Measurements from ENCODE around the gene DLG1.

DLG1 gene

DNA sequence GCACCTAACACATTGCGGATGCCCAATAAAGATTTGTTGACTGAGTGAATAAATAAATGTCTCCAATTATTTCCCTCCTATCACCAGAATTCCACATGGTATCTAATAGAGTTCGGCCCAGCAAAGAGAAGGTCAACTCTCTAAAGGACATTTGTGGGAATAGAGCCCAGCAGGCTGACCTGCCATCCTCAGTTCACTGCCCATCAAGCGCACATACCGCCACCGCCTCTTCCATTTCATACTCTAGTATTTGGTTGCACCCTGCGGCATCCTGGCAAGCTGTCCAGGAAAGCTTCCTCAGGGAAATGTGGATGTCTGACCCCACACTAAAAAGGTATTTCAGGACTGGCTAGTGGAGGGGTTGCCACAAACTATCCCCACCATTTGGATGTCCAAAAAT is 29.8 kb upstream of the DLG1 start:
- no peak for TF ChIP-seq SIN3A (IDR thresholded peaks at IDR 0.05; ENCODE audit: borderline replicate concordance, insufficient read depth, low read length)
- no peak for TF ChIP-seq POLR2AphosphoS5 (IDR thresholded peaks at IDR 0.05; ENCODE audit: low read depth, low read length)
- no peak for TF ChIP-seq TAF1 (IDR thresholded peaks at IDR 0.05; ENCODE audit: borderline replicate concordance, insufficient read depth, low read length)
- no peak for TF ChIP-seq FOXP2 (optimal IDR thresholded peaks at IDR 0.05; ENCODE audit: borderline replicate concordance, extremely low read depth, extremely low read length, insufficient read depth)
- TF ChIP-seq, protein P1, sequence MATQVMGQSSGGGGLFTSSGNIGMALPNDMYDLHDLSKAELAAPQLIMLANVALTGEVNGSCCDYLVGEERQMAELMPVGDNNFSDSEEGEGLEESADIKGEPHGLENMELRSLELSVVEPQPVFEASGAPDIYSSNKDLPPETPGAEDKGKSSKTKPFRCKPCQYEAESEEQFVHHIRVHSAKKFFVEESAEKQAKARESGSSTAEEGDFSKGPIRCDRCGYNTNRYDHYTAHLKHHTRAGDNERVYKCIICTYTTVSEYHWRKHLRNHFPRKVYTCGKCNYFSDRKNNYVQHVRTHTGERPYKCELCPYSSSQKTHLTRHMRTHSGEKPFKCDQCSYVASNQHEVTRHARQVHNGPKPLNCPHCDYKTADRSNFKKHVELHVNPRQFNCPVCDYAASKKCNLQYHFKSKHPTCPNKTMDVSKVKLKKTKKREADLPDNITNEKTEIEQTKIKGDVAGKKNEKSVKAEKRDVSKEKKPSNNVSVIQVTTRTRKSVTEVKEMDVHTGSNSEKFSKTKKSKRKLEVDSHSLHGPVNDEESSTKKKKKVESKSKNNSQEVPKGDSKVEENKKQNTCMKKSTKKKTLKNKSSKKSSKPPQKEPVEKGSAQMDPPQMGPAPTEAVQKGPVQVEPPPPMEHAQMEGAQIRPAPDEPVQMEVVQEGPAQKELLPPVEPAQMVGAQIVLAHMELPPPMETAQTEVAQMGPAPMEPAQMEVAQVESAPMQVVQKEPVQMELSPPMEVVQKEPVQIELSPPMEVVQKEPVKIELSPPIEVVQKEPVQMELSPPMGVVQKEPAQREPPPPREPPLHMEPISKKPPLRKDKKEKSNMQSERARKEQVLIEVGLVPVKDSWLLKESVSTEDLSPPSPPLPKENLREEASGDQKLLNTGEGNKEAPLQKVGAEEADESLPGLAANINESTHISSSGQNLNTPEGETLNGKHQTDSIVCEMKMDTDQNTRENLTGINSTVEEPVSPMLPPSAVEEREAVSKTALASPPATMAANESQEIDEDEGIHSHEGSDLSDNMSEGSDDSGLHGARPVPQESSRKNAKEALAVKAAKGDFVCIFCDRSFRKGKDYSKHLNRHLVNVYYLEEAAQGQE (IDR thresholded peaks at IDR 0.05; ENCODE audit: insufficient read depth in 1 of 2, low read depth in 2 of 2, low read length in 2 of 2): no peak

DNA sequence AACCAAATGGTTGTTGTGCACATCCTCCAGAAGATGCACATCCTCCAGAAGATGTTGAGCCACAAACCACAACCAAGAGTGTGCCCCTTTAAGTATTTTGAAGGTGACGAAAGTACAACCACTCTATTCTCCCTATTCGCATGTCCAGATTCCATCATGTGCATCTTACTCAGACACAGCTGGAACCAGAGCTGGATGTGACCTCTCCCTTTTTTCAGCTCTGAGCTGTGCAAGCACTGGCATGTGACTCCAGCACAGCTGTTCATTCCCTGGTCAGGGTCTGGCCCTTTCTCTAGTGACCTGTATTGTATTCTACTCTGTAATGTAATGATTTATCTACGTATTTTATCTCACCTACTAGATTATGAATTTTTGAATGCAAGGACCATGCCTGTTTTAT is 29.3 kb upstream of the DLG1 start:
- no peak for TF ChIP-seq SIN3A (IDR thresholded peaks at IDR 0.05; ENCODE audit: borderline replicate concordance, insufficient read depth, low read length)
- TF ChIP-seq FOXP2 (optimal IDR thresholded peaks at IDR 0.05; ENCODE audit: borderline replicate concordance, extremely low read depth, extremely low read length, insufficient read depth): no peak
- TF ChIP-seq, protein P1 (IDR thresholded peaks at IDR 0.05; ENCODE audit: insufficient read depth in 1 of 2, low read depth in 2 of 2, low read length in 2 of 2): no peak
- no peak for TF ChIP-seq TAF1 (IDR thresholded peaks at IDR 0.05; ENCODE audit: borderline replicate concordance, insufficient read depth, low read length)
- no peak for TF ChIP-seq POLR2AphosphoS5 (IDR thresholded peaks at IDR 0.05; ENCODE audit: low read depth, low read length)

DNA sequence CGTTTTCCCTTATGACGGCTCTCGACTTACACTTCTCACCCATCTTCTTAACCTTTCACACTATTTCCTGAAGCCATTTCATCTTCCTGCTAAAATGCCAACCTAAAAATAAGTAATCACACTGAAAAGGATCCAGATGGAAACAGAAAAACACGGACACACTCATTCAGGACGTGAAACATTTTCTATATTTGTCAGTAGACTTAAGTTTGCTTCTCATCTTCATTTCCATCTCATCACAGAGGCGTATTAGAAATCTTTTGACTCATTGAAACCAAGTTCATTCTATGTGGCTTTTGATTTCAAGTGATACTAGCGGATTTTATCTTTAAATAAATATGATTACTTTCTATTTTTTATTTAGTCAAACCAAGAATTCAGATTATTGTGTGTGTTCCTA is 27.4 kb upstream of the DLG1 start:
- TF ChIP-seq TAF1 (IDR thresholded peaks at IDR 0.05; ENCODE audit: borderline replicate concordance, insufficient read depth, low read length) (no peak), POLR2AphosphoS5 (IDR thresholded peaks at IDR 0.05; ENCODE audit: low read depth, low read length) (no peak), FOXP2 (optimal IDR thresholded peaks at IDR 0.05; ENCODE audit: borderline replicate concordance, extremely low read depth, extremely low read length, insufficient read depth) (no peak), SIN3A (IDR thresholded peaks at IDR 0.05; ENCODE audit: borderline replicate concordance, insufficient read depth, low read length) (no peak)
- TF ChIP-seq, protein P1 (IDR thresholded peaks at IDR 0.05; ENCODE audit: insufficient read depth in 1 of 2, low read depth in 2 of 2, low read length in 2 of 2): no peak

DNA sequence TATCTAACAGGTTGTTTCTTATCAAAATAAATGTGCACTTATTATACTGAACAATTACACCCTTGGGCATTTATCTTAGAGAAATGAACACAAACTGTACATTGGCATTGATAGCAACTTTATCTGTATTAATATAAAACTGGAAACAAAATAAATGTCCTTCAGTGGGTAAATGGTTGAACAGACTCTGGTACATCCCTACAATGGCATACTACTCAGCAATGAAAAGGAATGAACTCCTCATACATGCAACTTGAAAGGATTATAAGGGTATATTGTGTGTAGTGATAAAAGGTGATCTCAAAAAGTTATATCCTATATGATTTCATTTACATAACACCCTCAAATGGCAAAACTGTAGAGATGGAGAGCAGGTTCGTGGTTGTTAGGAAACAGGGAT is 23.7 kb upstream of the DLG1 start:
- TF ChIP-seq TAF1 (IDR thresholded peaks at IDR 0.05; ENCODE audit: borderline replicate concordance, insufficient read depth, low read length) (no peak), FOXP2 (optimal IDR thresholded peaks at IDR 0.05; ENCODE audit: borderline replicate concordance, extremely low read depth, extremely low read length, insufficient read depth) (no peak), SIN3A (IDR thresholded peaks at IDR 0.05; ENCODE audit: borderline replicate concordance, insufficient read depth, low read length) (no peak), POLR2AphosphoS5 (IDR thresholded peaks at IDR 0.05; ENCODE audit: low read depth, low read length) (no peak)
- TF ChIP-seq, protein P1 (IDR thresholded peaks at IDR 0.05; ENCODE audit: insufficient read depth in 1 of 2, low read depth in 2 of 2, low read length in 2 of 2): no peak

DNA sequence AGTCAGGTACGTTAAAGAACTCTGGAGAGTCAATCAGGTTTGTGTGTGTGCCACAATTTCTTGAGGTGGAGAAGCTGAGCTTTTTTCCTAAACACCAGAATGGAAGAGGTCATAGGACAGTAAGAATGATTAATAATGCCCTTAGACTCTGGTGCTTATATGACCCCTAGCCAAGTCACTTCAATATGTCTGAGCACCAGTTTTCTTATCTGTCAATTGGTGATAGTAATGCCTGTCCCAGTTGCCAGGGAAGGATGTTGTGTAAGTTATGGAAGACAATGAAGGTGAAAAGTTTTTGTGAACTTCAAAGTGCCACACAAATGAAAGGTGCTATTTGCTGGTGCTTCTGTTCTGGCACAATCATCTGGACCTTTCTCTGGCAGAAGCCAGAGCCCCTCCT is 22.2 kb upstream of the DLG1 start:
- TF ChIP-seq POLR2AphosphoS5 (IDR thresholded peaks at IDR 0.05; ENCODE audit: low read depth, low read length): no peak
- no peak for TF ChIP-seq FOXP2 (optimal IDR thresholded peaks at IDR 0.05; ENCODE audit: borderline replicate concordance, extremely low read depth, extremely low read length, insufficient read depth)
- TF ChIP-seq, protein P1 (IDR thresholded peaks at IDR 0.05; ENCODE audit: insufficient read depth in 1 of 2, low read depth in 2 of 2, low read length in 2 of 2): no peak
- TF ChIP-seq SIN3A (IDR thresholded peaks at IDR 0.05; ENCODE audit: borderline replicate concordance, insufficient read depth, low read length): no peak
- no peak for TF ChIP-seq TAF1 (IDR thresholded peaks at IDR 0.05; ENCODE audit: borderline replicate concordance, insufficient read depth, low read length)
